GDM1 (cell line): ENCODE data around the gene DENND1C.

Source experiments
- DNase-seq: peaks from one replicate; lab custom pipeline; 2025; lab: John Stamatoyannopoulos, UW

Gene DENND1C

DNA sequence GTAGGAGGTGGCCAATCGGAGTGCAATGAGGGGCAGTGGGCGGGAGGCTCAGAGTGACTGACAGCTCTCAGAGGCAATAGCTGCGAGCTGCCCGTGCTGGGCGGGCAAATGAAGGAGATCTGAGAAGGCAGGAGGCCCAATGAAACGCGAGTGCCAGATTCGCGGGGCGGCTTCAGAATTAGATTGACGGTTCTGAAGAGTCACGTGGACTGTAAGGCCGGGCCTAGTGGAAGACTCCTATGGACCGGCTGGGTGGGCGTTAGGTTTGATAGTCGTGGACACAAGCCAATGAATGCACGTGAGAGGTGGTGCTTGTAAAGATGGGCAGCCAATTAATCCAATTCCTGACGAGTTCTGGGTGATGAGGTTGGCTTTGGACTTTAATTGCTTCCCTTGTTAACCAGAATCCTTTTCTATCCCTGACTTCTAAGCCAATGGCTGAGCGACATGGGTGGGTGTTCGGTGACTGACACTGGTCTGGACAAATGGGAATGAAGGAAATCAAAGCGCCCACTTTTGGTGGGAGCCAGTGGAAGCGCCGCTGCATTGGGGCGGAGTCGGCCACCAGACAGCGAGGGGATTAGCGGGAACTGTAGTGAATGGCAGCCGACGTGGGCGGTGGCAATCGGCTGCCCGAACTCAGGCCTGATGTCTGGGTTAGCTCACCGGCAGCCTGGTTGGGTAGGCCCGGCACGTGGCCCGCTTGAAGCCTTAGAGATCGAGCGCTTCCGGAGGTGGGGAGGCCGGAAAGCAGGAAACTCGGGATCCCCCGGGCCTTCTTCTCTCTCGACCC is 56.5 kb downstream of the DENND1C start:
- peak; percentile 100 for DNase-seq

GRCh38 chr19:6424195-6424938 is 57.2 kb downstream of the DENND1C start, which contains the start of gene KHSRP:
KHSRP (minus strand) TSS chr19:6424811; CDS start chr19:6424701, 110 bp downstream.
- no peak for DNase-seq

DNA sequence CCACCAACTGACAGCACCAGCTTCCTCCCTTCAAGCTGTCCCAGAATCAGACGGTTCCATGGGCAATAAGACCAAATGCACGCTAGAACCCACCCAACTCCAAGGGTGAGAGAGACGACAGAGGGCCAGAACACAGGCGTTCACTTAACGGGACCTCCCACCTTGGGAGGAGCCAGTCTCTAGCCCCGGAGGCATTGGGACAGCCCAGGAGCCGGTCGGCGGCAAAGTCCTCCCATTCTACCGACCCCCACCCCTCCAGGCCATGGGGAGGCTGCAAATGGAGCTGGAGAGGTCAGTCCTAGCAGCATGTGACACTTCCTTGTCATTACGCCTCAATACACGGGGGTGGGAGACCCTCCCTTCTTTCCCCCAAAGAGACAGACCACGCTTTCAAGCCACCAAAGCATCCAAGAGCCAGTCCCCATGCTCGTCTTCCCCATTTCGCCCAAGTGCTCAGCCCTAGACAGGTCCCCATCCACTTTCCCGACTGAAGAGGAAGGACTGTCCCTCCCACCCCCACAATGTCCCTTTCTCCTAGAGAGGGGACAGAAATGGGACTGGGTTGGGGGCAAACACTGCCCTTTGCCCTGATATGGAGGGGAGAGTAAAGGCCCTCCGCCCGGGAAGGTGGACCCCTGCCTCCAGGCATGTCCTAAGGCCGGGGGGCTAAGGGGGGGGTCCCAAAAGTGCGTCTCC is 57.9 kb downstream of the DENND1C start:
- no peak for DNase-seq

- DNase-seq, result no peak
These were observed 60.2 kb downstream of the DENND1C start for GRCh38 chr19:6421075-6422014.

GRCh38 chr19:6418562-6418932 is 63.0 kb downstream of the DENND1C start:
- DNase-seq, result no peak

GRCh38 chr19:6417713-6418561 is 63.6 kb downstream of the DENND1C start:
- no peak for DNase-seq
